HepG2 (cell line): Measurements from ENCODE around the gene TNFRSF9. TPM values are rescaled to one million over a fixed set of nuclear protein-coding genes. Genes with fewer than 3 reads are reported as not detected.

Experiments used
- ATAC-seq: fragments of 200-7000 bp; cut with Tn5 transposase; 3 replicates; pipeline ENCODE4 v1.9.1; 2020; ENCODE audit warnings: mild to moderate bottlenecking, moderate library complexity
- BruUV-seq: library from RNA; stranded (reverse); fragments of 400-500 nt; replicated peaks from 2 replicates; lab custom pipeline; 2021; lab: Mats Ljungman, UMichigan
- CTCF ChIA-PET: fragments of 300-600 bp; formaldehyde crosslinking; extraction: SDS; loops from one replicate; lab custom pipeline; 2021; ENCODE audit warnings: low total read pairs, inconsistent platforms, low intra/inter-chr PET ratio; lab: Yijun Ruan, JAX
- POLR2A ChIA-PET: fragments of 350-600 bp; sonication (Branson Sonifier 250); formaldehyde crosslinking; loops from one replicate; lab custom pipeline; 2020; ENCODE audit warnings: antibody characterized with exemption, inconsistent platforms; lab: Yijun Ruan, JAX
- DNase-seq: peaks from one replicate; pipeline ENCODE4 v3.0.0-alpha.2; 2015; ENCODE audit warnings: low spot score
- FAIRE-seq: peaks from 3 replicates; lab custom pipeline; 2011; peaks lifted over from hg19 to GRCh38; lab: Jason Lieb, UNC
- H2AFZ ChIP-seq: one replicate; pipeline ENCODE4 v1.6.1; 2011; ENCODE audit warnings: low read length, inconsistent platforms
- H3K27ac ChIP-seq: fragments of 300-600 bp; 3 replicates; pipeline ENCODE4 v1.8.0; 2011; ENCODE audit warnings: mixed run types, mild to moderate bottlenecking, mixed read lengths, low read length, inconsistent platforms; ENCODE audit not compliant: insufficient read depth; ENCODE audit errors: extremely low read length
- H3K27me3 ChIP-seq, 2 experiments: fragments of 200-600 bp in 1 of 2; 2 replicates in 1 of 2; 3 replicates in 1 of 2; pipeline versions ENCODE4 v1.6.0 to v1.8.0; 2011; ENCODE audit warnings: low read length in 2 of 2, mild to moderate bottlenecking in 2 of 2, moderate library complexity in 2 of 2, inconsistent platforms in 1 of 2; ENCODE audit not compliant: insufficient read depth in 2 of 2, control insufficient read depth in 1 of 2
- H3K36me3 ChIP-seq, 2 experiments: fragments of 200-600 bp in 1 of 2; replicated peaks in 1 of 2; 2 replicates in 1 of 2; 3 replicates in 1 of 2; pipeline versions ENCODE4 v1.5.1 to v1.8.0; 2011; ENCODE audit warnings: low read length in 2 of 2, inconsistent platforms in 1 of 2; ENCODE audit not compliant: insufficient read depth in 2 of 2, control insufficient read depth in 1 of 2
- H3K4me1 ChIP-seq: 2 replicates; pipeline ENCODE4 v1.5.1; 2012; ENCODE audit warnings: low read length, inconsistent platforms; ENCODE audit not compliant: insufficient read depth
- H3K4me2 ChIP-seq: 2 replicates; pipeline ENCODE4 v1.6.0; 2011; ENCODE audit warnings: low read depth, low read length, inconsistent platforms
- H3K4me3 ChIP-seq, 3 experiments: fragments of 200-600 bp in 1 of 3; sonication (generic), shearing (Covaris generic) in 1 of 3; replicated peaks in 1 of 3; 2 replicates each; pipeline ENCODE4 v1.5.1; 2011 to 2016; ENCODE audit warnings: low read length in 3 of 3, inconsistent platforms in 2 of 3, low read depth in 2 of 3, mild to moderate bottlenecking in 2 of 3, control low read depth in 1 of 3, mixed read lengths in 1 of 3; ENCODE audit not compliant: insufficient read depth in 1 of 3
- H3K79me2 ChIP-seq: one replicate; pipeline ENCODE4 v1.6.1; 2011; ENCODE audit warnings: low read length, inconsistent platforms; ENCODE audit not compliant: insufficient read depth
- H3K9ac ChIP-seq: 2 replicates; pipeline ENCODE4 v1.6.0; 2011; ENCODE audit warnings: mild to moderate bottlenecking, low read depth, low read length, inconsistent platforms; ENCODE audit not compliant: insufficient read depth
- H3K9me3 ChIP-seq: 2 replicates; pipeline ENCODE4 v1.5.1; 2012; ENCODE audit warnings: mild to moderate bottlenecking, low read length
- H4K20me1 ChIP-seq: 2 replicates; pipeline ENCODE4 v1.6.0; 2011; ENCODE audit warnings: inconsistent platforms, mild to moderate bottlenecking, low read length, moderate library complexity; ENCODE audit not compliant: insufficient read depth
- MATR3 ChIP-seq: sonication (generic); formaldehyde crosslinking; IDR thresholded peaks from 2 replicates; pipeline ENCODE4 v1.4.0; 2020; ENCODE audit warnings: missing genetic modification reagents
- SMC3 ChIP-seq: IDR thresholded peaks from 2 replicates; pipeline ENCODE4 v1.6.1; 2011; ENCODE audit warnings: low read length, improper control_type of control experiment
- ZFP37 ChIP-seq: sonication (generic); formaldehyde crosslinking; IDR thresholded peaks from 2 replicates; pipeline ENCODE4 v1.4.0; 2020; ENCODE audit warnings: missing genetic modification reagents, borderline replicate concordance
- WGBS: methylation state at CpG from one replicate; pipeline ENCODE4 v1.1.6; 2017; ENCODE audit warnings: low lambda C conversion rate; 5-methylcytosine and 5-hydroxymethylcytosine counted together
- in situ Hi-C: cut with HindIII; loops from 2 replicates; pipeline ENCODE4 v1.10.0; 2017; ENCODE audit warnings: low pct_unique_long_range_greater_than_20kb; ENCODE audit not compliant: extremely low pct_ligation_motif_present
- intact Hi-C: fragments of 100-400 bp; cut with micrococcal nuclease; formaldehyde crosslinking; loops from one replicate; pipeline ENCODE4 v1.10.0; 2022; ENCODE audit not compliant: unreplicated experiment
- polyA plus RNA-seq, 8 experiments: library from polyadenylated mRNA; depleted of rRNA in 3 of 8; stranded (reverse) in 7 of 8; unstranded in 1 of 8; fragments of >200 nt; fragmentation: Illumina TruSeq in 4 of 8; extraction: Trizol in 4 of 8; gene quantifications; 2 replicates each; pipeline versions ENCODE4 v1.2.1 to v1.2.3, GENCODE V29; 2011 to 2016; ENCODE audit warnings: low read depth in 4 of 8, missing spikeins in 1 of 8, mixed read lengths in 1 of 8; ENCODE audit not compliant: insufficient read depth in 1 of 8
- total RNA-seq, 5 experiments: library from RNA; depleted of rRNA; stranded (reverse); fragments of >200 nt; fragmentation: Illumina TruSeq; extraction: Trizol; gene quantifications; 2 replicates each; pipeline ENCODE4 v1.2.3, GENCODE V29; 2016; ENCODE audit warnings: low read depth in 1 of 5
- TF ChIP-seq, protein P1 (sequence below): IDR thresholded peaks from 2 replicates; pipeline ENCODE4 v1.6.1; 2016; ENCODE audit warnings: low read depth, missing genetic modification reagents, missing compliant biosample characterization
- TF ChIP-seq, protein P2 (sequence below): sonication (generic); formaldehyde crosslinking; IDR thresholded peaks from 2 replicates; pipeline ENCODE4 v1.4.0; 2020; ENCODE audit warnings: missing genetic modification reagents
- TF ChIP-seq, protein P3 (sequence below): sonication (generic); formaldehyde crosslinking; IDR thresholded peaks from 2 replicates; pipeline ENCODE4 v1.8.0; 2022; ENCODE audit warnings: mild to moderate bottlenecking, missing genetic modification reagents
- TF ChIP-seq, protein P4 (sequence below): sonication (generic); formaldehyde crosslinking; IDR thresholded peaks from 2 replicates; pipeline ENCODE4 v1.4.0; 2020; ENCODE audit warnings: mild to moderate bottlenecking, missing genetic modification reagents

TNFRSF9 gene
- total and polyA plus RNA-seq, 2 of the 13 experiments (the other 11 are each of a cell fraction or from before 2014, with no cell fraction given), result 0.07 TPM; not detected in 1

DNA sequence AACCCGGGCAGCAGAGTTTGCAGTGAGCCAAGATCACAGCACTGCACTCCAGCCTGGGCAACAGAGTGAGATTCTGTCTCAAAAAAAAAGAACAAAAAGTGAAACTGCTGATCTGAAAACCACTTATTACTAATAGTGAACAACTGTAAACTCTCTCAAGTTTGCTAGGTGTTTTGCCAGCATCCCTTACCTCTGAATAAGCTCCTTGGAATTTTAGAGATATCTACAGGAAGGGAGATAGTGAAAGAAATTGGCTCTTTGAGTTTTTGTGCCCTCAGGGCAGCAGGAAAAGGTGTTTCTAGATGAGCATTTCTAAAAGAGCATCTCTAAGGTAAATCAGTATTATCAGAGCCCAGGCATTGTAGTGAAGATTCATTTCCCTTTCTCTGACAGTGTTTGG, 47.9 kb upstream of the TNFRSF9 start (continued):
- TF ChIP-seq, protein P1, sequence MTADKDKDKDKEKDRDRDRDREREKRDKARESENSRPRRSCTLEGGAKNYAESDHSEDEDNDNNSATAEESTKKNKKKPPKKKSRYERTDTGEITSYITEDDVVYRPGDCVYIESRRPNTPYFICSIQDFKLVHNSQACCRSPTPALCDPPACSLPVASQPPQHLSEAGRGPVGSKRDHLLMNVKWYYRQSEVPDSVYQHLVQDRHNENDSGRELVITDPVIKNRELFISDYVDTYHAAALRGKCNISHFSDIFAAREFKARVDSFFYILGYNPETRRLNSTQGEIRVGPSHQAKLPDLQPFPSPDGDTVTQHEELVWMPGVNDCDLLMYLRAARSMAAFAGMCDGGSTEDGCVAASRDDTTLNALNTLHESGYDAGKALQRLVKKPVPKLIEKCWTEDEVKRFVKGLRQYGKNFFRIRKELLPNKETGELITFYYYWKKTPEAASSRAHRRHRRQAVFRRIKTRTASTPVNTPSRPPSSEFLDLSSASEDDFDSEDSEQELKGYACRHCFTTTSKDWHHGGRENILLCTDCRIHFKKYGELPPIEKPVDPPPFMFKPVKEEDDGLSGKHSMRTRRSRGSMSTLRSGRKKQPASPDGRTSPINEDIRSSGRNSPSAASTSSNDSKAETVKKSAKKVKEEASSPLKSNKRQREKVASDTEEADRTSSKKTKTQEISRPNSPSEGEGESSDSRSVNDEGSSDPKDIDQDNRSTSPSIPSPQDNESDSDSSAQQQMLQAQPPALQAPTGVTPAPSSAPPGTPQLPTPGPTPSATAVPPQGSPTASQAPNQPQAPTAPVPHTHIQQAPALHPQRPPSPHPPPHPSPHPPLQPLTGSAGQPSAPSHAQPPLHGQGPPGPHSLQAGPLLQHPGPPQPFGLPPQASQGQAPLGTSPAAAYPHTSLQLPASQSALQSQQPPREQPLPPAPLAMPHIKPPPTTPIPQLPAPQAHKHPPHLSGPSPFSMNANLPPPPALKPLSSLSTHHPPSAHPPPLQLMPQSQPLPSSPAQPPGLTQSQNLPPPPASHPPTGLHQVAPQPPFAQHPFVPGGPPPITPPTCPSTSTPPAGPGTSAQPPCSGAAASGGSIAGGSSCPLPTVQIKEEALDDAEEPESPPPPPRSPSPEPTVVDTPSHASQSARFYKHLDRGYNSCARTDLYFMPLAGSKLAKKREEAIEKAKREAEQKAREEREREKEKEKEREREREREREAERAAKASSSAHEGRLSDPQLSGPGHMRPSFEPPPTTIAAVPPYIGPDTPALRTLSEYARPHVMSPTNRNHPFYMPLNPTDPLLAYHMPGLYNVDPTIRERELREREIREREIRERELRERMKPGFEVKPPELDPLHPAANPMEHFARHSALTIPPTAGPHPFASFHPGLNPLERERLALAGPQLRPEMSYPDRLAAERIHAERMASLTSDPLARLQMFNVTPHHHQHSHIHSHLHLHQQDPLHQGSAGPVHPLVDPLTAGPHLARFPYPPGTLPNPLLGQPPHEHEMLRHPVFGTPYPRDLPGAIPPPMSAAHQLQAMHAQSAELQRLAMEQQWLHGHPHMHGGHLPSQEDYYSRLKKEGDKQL (CRISPR knock-in tag), result no peak
- TF ChIP-seq ZFP37, result no peak

DNA sequence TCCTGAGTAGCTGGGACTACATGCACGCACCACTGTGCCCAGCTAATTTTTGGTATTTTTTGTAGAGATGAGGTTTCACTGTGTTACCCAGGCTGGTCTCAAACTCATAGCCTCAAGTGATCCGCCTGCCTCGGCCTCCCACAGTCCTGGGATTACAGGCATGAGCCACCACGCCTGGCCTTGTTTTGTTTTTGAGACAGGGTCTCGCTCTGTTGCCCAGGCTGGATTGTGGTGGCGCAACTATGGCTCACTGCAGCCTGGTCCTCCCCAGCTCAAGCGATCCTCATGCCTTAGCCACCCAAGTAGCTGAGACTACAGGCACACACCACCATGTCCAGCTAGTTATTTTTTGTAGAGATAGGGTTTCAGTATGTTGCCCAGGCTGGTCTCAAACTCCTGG, 46.9 kb upstream of the TNFRSF9 start:
- intact Hi-C loops, result no loop called here
- no peak for ATAC-seq
- no TSS peak for BruUV-seq

More for the DNA sequence above, 46.9 kb upstream of the TNFRSF9 start:
- Histone ChIP-seq H3K9ac (no peak overlapping the region), H4K20me1 (no peaks in the 10 kb centered on the region), H3K4me2 (no peak overlapping the region), H3K9me3 (no peaks in the 10 kb centered on the region), H2AFZ (no peak overlapping the region), H3K27ac (no peak overlapping the region), H3K79me2 (peaks cover 3% of the 10 kb centered on the region), H3K4me1 (0 out of 2 replicates have a peak, but pooled peaks cover 2% of the 10 kb centered on the region), H3K27me3 (no peaks in the 10 kb centered on the region; a peak in 1 of 5 replicates), H3K36me3 (peaks cover 16 to 43% of the 10 kb centered on the region in 2 experiments; a peak in 4 of 5 replicates), H3K4me3 (no peak overlapping the region)
- ChIA-PET POLR2A (no interaction called here), CTCF (no interaction called here)
- TF ChIP-seq, protein P2, sequence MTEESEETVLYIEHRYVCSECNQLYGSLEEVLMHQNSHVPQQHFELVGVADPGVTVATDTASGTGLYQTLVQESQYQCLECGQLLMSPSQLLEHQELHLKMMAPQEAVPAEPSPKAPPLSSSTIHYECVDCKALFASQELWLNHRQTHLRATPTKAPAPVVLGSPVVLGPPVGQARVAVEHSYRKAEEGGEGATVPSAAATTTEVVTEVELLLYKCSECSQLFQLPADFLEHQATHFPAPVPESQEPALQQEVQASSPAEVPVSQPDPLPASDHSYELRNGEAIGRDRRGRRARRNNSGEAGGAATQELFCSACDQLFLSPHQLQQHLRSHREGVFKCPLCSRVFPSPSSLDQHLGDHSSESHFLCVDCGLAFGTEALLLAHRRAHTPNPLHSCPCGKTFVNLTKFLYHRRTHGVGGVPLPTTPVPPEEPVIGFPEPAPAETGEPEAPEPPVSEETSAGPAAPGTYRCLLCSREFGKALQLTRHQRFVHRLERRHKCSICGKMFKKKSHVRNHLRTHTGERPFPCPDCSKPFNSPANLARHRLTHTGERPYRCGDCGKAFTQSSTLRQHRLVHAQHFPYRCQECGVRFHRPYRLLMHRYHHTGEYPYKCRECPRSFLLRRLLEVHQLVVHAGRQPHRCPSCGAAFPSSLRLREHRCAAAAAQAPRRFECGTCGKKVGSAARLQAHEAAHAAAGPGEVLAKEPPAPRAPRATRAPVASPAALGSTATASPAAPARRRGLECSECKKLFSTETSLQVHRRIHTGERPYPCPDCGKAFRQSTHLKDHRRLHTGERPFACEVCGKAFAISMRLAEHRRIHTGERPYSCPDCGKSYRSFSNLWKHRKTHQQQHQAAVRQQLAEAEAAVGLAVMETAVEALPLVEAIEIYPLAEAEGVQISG (CRISPR knock-in tag), result no peak
- TF ChIP-seq, protein P3, sequence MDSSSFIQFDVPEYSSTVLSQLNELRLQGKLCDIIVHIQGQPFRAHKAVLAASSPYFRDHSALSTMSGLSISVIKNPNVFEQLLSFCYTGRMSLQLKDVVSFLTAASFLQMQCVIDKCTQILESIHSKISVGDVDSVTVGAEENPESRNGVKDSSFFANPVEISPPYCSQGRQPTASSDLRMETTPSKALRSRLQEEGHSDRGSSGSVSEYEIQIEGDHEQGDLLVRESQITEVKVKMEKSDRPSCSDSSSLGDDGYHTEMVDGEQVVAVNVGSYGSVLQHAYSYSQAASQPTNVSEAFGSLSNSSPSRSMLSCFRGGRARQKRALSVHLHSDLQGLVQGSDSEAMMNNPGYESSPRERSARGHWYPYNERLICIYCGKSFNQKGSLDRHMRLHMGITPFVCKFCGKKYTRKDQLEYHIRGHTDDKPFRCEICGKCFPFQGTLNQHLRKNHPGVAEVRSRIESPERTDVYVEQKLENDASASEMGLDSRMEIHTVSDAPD (CRISPR knock-in tag), result no peak
- TF ChIP-seq MATR3 (CRISPR knock-in tag), result no peak
- TF ChIP-seq, protein P4, sequence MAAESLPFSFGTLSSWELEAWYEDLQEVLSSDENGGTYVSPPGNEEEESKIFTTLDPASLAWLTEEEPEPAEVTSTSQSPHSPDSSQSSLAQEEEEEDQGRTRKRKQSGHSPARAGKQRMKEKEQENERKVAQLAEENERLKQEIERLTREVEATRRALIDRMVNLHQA (CRISPR knock-in tag), result no peak
- no peak for TF ChIP-seq SMC3
- in situ Hi-C loops, result no loop called here
- DNase-seq, result no peak
- no peak for FAIRE-seq
- WGBS, result 98% methylated on average over 5 of the region's 7 CpGs
